C4-2B (cell line): ENCODE data around the gene GNL3L.

Source experiments
- ZFX ChIP-seq: fragments of 450-650 bp; IDR thresholded peaks from 2 replicates; pipeline ENCODE4 v1.6.1; 2017
- TF ChIP-seq, protein P1 (sequence below): fragments of 450-650 bp; conservative IDR thresholded peaks from 2 replicates; pipeline ENCODE4 v1.5.1; 2017; ENCODE audit warnings: mild to moderate bottlenecking

DNA sequence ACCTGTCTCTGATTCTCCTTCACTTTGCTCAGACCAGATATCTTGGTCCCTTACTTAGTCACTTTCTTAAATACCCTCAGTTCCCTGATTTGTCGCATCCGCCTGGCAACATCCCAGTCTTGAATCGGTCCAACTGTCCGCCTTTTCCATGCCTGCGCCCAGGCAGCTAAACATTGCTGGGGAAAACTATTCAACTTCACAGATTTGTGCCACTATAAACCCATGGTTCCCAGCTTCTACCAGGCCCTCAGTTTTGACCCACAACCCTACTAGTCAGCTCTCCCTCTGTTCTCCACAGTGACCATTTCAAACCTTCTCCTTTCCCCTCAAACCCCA lies 33.5 kb upstream of the GNL3L start:
- TF ChIP-seq, protein P1, sequence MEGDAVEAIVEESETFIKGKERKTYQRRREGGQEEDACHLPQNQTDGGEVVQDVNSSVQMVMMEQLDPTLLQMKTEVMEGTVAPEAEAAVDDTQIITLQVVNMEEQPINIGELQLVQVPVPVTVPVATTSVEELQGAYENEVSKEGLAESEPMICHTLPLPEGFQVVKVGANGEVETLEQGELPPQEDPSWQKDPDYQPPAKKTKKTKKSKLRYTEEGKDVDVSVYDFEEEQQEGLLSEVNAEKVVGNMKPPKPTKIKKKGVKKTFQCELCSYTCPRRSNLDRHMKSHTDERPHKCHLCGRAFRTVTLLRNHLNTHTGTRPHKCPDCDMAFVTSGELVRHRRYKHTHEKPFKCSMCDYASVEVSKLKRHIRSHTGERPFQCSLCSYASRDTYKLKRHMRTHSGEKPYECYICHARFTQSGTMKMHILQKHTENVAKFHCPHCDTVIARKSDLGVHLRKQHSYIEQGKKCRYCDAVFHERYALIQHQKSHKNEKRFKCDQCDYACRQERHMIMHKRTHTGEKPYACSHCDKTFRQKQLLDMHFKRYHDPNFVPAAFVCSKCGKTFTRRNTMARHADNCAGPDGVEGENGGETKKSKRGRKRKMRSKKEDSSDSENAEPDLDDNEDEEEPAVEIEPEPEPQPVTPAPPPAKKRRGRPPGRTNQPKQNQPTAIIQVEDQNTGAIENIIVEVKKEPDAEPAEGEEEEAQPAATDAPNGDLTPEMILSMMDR: no peak
- TF ChIP-seq ZFX: no peak
